Fibroblast of pulmonary artery (primary cell): ENCODE measurements around the gene SPATA31D4.
"Not testable (repeated sequence)": the region's sequence is repeated elsewhere in the genome, so short reads cannot be mapped to it uniquely, and the experiment has no call there.

Experiments used
- DNase-seq: peaks from one replicate; pipeline ENCODE4 v3.0.0-alpha.2; 2010; ENCODE audit warnings: low read depth
- H3K4me3 ChIP-seq: replicated peaks from 2 replicates; pipeline ENCODE4 v1.5.1; 2011; ENCODE audit warnings: low read depth, mild to moderate bottlenecking, control low read depth, low read length, moderate library complexity
- TF ChIP-seq, protein P1 (sequence below): IDR thresholded peaks from 2 replicates; pipeline ENCODE4 v1.5.1; 2011; ENCODE audit warnings: mild to moderate bottlenecking, control low read depth, low read length, inconsistent platforms; ENCODE audit errors: missing control alignments

SPATA31D4 gene

GRCh38 chr9:81928305-81928704 lies at the start of gene SPATA31D4:
SPATA31D4 (plus strand) TSS chr9:81928428; CDS start chr9:81928514, 86 bp downstream.
- not testable (repeated sequence) for DNase-seq, H3K4me3 ChIP-seq

DNA sequence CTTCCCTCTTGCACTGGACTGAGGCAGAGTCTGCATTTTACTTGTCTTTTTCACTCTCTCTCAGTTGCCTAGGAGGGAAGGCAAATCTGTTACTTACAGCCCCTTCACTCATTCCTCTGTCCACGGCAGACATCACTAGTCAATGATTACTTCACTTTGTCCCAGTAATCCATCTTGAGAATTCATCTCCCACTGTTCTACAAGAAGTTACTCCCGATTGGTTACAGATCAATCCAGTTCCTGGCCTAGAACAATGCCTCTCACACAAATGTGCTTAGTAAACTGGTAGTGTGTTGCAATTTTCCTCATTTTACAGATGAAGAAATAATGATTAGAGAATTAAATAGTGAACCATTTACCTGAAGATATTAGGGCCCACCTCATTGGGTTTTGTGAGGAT lies 49.7 kb upstream of the SPATA31D4 start:
- no peak overlapping the region for H3K4me3 ChIP-seq
- DNase-seq, result no peak
- TF ChIP-seq, protein P1, sequence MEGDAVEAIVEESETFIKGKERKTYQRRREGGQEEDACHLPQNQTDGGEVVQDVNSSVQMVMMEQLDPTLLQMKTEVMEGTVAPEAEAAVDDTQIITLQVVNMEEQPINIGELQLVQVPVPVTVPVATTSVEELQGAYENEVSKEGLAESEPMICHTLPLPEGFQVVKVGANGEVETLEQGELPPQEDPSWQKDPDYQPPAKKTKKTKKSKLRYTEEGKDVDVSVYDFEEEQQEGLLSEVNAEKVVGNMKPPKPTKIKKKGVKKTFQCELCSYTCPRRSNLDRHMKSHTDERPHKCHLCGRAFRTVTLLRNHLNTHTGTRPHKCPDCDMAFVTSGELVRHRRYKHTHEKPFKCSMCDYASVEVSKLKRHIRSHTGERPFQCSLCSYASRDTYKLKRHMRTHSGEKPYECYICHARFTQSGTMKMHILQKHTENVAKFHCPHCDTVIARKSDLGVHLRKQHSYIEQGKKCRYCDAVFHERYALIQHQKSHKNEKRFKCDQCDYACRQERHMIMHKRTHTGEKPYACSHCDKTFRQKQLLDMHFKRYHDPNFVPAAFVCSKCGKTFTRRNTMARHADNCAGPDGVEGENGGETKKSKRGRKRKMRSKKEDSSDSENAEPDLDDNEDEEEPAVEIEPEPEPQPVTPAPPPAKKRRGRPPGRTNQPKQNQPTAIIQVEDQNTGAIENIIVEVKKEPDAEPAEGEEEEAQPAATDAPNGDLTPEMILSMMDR, result no peak

DNA sequence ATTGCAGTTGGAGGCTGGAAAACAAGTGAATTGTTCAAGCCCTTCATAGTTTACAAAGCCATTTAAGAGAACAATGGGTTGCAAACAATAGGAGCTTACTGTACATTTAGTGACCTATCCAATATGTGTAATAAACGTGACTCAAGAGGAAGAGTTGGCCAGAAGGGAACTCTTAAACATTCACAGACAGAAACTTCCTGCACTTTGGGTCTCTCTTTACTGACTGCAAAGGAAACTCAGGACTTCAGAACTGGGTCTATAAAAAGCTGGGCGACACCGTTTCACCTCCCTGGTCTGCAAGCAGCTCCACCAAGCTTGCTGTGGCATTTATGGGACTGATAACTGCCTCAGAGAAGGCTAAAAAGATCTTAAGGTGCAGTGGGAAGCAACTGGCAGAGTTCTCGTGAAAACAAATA lies 48.7 kb upstream of the SPATA31D4 start:
- no peak overlapping the region for H3K4me3 ChIP-seq
- peak; percentile 72 for DNase-seq
- TF ChIP-seq, protein P1, result no peak

- no peak for DNase-seq
- TF ChIP-seq, protein P1, result no peak
- no peak overlapping the region for H3K4me3 ChIP-seq
Measured at GRCh38 chr9:81885602-81886001, 42.6 kb upstream of the SPATA31D4 start.

DNA sequence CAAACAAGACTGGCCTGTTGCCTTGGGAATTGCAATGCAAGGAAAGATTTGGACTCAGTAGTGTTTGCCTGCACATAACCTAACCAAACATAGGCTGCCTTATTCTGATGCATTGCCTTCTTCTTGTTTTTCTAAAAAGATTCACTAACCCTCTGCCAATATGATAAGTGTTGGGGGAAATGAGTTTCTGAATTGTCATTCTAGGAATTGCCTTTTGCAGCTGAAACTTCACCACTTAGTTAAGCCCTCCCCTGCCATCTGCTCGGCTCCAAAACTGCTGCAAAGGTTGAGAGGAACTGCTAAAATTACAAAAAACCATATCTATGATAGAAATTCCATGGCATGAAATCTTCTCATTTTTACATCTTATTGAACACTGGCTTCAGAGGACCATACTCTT lies 41.6 kb upstream of the SPATA31D4 start:
- TF ChIP-seq, protein P1, result no peak
- no peak overlapping the region for H3K4me3 ChIP-seq
- no peak for DNase-seq

GRCh38 chr9:81890104-81890503 lies 38.1 kb upstream of the SPATA31D4 start:
- no peak overlapping the region for H3K4me3 ChIP-seq
- TF ChIP-seq, protein P1, result no peak
- peak; percentile 55 for DNase-seq

GRCh38 chr9:81892440-81892839 lies 35.8 kb upstream of the SPATA31D4 start:
- TF ChIP-seq, protein P1, result no peak
- no peak overlapping the region for H3K4me3 ChIP-seq
- DNase-seq, result no peak
